ENCODE results near the gene KCNQ1.

DNA sequence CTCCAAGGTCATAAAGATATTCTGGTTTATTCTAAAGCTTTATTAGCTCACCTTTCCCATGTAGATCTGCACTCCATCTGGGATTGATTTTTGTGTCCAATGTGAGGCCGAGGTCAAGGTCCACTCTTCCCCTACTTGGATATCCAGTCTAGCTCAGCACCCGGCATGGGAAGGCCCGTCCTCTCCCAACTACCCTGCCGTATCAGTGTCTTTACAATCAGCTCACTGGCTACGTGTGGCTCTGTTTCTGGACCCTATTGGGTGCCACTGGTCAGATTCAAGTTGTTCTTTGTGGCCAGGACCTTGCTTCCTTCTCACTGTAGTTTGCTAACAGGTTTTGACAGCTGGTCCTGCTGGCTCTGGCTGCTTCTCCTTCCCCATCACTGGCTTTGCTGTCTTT lies 224.1 kb downstream of the KCNQ1 start:
- no peak for TF ChIP-seq GATA3 (IDR thresholded peaks at IDR 0.05; ENCODE audit: low read depth, low read length)
- no peak for TF ChIP-seq GATA2 (IDR thresholded peaks at IDR 0.05; ENCODE audit: low read depth, low read length)
